Activated T-helper 1 cell treated with Interleukin-2 at 50 U/mL for 16 hours (primary cell): ENCODE results near the gene CDK9.
A peak's percentile ranks its signal among the peaks of the same experiment; 100 is the strongest.

Experiments used
- DNase-seq: peaks from one replicate; pipeline ENCODE4 v3.0.0-alpha.2; 2020; ENCODE audit warnings: low read depth

The CDK9 gene

GRCh38 chr9:127761491-127761956 lies 24.3 kb upstream of the CDK9 start:
- DNase-seq: no peak

GRCh38 chr9:127762111-127762676 lies 23.6 kb upstream of the CDK9 start:
- DNase-seq: no peak

- DNase-seq: no peak
Observed at GRCh38 chr9:127763918-127764384, 21.9 kb upstream of the CDK9 start.

- DNase-seq: no peak
Observed at GRCh38 chr9:127765418-127765817, 20.4 kb upstream of the CDK9 start.

DNA sequence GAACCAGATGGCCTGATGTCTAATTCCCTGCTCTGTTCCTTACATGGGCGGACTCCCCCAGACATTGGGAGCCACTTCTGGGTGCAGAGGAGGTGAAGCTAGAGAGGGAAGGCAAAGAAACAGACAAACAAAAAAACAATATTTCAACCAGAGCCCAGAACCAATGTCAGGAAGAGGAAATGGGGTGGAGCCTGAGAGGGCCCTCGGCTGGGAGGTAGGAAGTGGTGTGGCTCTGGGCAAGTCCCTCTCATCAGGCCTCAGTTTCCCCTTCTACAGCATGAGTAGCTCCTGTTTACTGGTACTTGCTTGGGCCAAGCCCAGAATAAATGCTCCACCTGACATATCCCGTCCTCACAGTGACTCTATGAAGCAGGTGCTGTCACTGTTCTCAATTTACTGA lies 18.4 kb upstream of the CDK9 start:
- DNase-seq: no peak

GRCh38 chr9:127767909-127768331 lies 17.9 kb upstream of the CDK9 start:
- no peak for DNase-seq

DNA sequence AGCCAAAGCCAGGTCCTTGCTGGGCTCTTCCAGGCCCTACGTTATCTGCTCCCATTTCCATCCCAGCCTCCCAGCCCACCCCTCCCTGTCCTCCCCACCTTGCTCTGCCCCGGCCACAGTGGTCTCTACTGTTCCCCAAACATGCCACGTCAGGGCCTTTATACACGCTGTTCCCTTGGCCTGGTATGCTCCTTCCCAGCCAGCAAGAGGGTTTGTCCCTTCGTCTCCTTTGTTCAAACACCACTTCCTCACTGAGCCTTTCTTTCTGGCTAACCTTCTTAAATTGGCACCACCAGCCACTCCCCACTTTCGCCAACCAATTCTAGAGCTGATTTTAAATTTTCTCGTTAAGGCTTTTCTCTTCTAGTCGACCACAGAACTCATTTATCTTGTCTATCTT lies 17.1 kb upstream of the CDK9 start:
- no peak for DNase-seq

GRCh38 chr9:127769101-127769500 lies 16.7 kb upstream of the CDK9 start:
- no peak for DNase-seq

- DNase-seq: no peak
Observed at GRCh38 chr9:127769929-127770582, 15.8 kb upstream of the CDK9 start.

GRCh38 chr9:127770583-127770904 lies 15.3 kb upstream of the CDK9 start:
- no peak for DNase-seq

GRCh38 chr9:127770905-127771569 lies 14.8 kb upstream of the CDK9 start:
- peak; percentile 92 for DNase-seq

- no peak for DNase-seq
Observed at GRCh38 chr9:127771570-127772189, 14.2 kb upstream of the CDK9 start.

- DNase-seq: no peak
Observed at GRCh38 chr9:127772603-127773002, 13.2 kb upstream of the CDK9 start.

GRCh38 chr9:127773272-127773671 lies 12.6 kb upstream of the CDK9 start:
- no peak for DNase-seq

DNA sequence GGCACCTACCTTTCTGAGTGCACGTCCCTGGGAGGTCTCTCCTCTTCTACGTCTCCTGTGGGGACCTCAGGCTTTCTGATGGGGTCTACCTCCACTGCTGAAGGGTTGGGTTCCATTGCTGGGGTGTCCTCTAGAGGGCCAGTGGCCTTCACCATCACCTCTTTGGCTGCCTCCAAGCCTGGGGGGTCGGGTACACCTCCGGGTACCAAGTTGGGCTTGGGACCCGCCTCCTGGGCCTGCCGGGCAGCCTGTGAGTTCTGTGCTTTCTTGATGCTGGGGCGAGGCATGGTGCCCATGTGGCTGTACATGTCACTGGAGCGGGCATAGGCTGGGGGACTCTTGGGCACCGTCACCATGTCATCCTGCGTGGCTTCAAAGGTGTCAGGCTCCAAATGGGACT lies 11.9 kb upstream of the CDK9 start:
- DNase-seq: no peak

GRCh38 chr9:127776195-127776923 lies 9.5 kb upstream of the CDK9 start:
- DNase-seq: peak; percentile 65

GRCh38 chr9:127776924-127777289 lies 8.9 kb upstream of the CDK9 start:
- DNase-seq: no peak

DNA sequence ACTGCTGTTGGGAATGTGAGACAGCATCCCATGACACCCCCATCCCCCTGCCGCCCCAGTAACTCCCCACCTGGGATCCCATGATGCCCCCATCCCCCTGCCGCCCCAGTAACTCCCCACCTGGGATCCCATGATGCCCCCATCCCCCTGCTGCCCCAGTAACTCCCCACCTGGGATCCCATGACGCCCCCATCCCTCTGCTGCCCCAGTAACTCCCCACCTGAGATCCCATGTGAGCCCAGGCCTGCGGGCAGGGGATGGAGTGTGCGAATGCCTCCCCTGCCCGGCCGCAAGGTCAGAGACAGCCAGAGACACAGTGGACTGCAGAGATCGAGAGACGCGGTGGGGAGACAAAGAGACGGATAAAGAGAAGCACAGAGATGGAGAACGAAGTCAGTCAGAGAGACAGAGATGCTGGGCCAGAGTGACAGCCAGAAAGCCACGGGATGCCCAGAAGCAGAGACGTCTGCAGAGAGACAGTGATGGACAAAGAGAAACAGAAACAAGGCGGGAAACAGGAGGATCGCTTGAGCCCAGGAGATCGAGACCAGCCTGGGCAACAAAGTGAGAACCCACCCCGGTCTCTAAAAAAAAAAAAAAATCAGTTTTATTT lies 8.4 kb upstream of the CDK9 start:
- DNase-seq: no peak

DNA sequence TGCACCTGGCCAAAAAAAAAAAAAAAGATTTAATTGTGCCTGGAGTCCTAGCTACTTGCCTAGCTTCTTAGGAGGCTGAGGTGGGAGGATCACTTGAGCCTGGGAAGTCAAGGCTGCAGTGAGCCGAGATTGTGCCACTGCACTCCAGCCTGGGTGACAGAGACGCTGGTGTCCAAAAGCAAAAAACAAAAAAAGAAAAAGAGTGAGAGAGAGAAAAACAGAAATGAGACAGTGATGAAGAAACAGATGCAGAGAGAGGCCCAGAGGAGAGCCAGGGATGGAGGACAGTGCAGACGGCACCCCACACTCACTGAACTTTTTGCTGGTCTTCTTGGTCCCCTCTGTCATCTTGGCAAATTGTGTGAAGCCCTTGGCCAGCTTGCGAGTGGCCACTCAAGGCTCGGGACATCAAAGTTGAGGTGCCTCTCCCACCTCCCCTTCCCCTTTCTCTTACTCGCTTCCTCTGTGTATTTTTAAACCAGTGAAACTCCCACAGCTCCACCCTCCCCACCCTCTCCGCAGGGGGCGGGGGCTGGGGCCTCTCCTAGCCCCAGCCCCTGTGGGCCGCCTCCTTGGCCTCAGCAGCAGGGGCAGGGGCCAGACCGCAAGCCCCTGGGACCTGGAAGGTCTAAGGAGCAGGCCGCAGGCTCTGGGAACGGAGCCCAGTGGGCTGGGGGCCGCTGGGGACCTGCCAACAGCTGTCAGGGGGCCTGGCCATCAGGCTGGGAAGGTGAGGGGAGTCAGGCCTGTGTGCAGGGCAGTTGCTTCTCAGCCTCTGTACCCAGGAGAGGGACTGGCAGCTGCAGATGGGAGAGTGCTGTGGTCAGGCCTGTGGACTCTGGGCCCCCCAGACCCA lies 7.3 kb upstream of the CDK9 start, which contains the start of gene SH2D3C:
Gene SH2D3C, minus strand, starts transcription at position 387 of the 856 bp plus-strand sequence. Its CDS starts 39 bp downstream, at position 348.
- DNase-seq: no peak

- no peak for DNase-seq
Observed at GRCh38 chr9:127779136-127779981, 6.5 kb upstream of the CDK9 start.
